ENCODE measurements around the gene PDE3A.
A peak's percentile ranks its signal among the peaks of the same experiment; 100 is the strongest.

The PDE3A gene

DNA sequence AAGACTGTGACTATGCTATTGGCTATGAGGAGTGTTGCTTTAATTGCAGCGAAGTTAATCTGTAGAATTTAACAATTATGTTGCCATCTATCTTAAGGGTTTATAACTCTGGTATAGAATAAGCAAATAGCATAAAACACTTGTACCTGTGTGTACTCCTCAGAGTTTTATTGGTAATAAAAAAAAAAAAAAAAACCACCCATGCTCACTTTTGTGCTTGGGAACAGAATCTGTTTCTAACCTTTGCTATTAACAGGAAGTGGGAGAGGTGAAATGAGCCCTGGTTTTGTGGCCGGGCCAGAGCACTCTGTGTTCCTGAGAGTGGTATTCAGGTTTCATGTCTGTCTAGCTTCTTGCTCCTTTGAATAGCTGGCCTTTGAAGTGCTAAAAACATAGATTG, 53.1 kb downstream of the PDE3A start:
- no peak for DNase-seq (ENCODE audit: low read depth, low spot score)

- DNase-seq (ENCODE audit: low read depth, low spot score) = no peak
These were observed 55.2 kb downstream of the PDE3A start for GRCh38 chr12:20423557-20423956.

DNA sequence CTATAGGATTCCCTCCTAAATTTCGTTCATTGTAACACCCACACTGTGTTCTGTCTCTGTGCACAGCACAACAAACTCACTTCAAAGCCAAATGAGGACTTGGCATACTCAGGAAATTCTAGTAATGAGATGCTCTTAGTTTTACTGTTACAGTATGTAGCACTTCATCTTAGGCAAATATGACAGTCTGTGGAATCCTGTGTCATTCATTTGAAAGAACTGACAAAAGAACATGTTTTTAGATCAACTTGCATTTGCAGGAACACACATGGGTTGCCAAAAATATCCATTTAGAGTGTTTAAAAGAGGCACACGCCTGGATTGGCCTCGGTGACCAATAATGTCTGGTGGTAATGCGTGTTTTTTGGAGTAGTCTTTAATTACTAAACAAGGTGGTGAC, 56.5 kb downstream of the PDE3A start:
- DNase-seq (ENCODE audit: low read depth, low spot score) = no peak

GRCh38 chr12:20426191-20426590, 57.9 kb downstream of the PDE3A start:
- no peak for DNase-seq (ENCODE audit: low read depth, low spot score)

DNA sequence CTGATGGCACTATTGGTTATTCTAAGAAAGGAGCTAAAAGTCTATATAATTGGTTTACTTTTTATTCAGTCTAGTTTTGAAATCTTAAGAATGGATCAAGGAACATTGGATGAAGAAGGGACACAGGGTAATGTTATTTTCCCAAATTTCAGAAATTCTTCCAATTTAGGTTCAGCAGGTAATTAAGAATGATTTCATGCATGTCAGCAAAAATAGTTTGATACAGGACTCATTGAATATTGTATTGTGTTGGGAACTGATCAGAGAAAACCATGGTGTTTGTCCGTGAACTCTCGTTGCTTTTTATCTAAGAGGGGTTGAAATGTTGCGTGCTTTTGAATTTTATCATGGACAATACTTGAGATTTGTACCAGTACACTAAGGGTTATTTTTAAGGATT, 58.6 kb downstream of the PDE3A start:
- DNase-seq (ENCODE audit: low read depth, low spot score) = no peak

DNA sequence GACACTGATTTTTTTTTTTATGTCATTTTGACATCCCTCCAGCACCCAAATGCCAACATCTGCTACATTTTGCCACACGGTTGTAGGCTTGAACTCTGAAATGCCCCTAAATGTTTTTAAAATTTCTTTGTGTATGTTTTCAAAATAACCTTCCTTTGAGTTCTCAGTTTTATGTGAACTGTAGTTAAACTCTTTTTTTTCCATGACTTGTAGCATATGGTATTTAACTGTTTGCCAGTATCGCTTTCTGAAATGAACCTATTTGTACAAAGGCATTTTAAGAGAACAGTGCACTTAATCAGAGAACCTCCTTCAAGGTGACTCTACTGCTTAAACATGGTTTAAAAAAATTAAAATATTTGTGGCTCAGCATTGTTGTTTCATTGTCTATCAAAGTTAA, 61.5 kb downstream of the PDE3A start:
- no peak for DNase-seq (ENCODE audit: low read depth, low spot score)

GRCh38 chr12:20432290-20432689, 64.0 kb downstream of the PDE3A start:
- DNase-seq (ENCODE audit: low read depth, low spot score) = no peak

DNA sequence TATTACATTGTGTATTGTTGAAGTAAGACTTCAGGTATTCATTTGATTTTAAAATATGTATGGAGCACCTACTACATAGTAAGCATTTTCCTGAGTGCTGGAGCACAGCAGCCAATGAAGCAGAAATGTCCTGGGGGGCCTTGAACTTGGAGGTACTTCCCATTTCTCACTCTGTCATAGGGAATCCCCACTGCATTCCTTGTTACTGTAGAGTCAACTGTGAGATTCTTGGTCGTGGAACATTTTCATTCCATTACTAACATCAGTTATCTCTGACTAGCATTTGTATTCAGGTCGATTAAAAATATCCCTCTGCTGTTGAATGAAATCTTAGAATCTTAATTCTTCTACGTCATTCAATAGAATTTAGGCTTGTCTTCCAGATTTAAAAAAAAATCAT, 66.7 kb downstream of the PDE3A start:
- no peak for DNase-seq (ENCODE audit: low read depth, low spot score)

DNA sequence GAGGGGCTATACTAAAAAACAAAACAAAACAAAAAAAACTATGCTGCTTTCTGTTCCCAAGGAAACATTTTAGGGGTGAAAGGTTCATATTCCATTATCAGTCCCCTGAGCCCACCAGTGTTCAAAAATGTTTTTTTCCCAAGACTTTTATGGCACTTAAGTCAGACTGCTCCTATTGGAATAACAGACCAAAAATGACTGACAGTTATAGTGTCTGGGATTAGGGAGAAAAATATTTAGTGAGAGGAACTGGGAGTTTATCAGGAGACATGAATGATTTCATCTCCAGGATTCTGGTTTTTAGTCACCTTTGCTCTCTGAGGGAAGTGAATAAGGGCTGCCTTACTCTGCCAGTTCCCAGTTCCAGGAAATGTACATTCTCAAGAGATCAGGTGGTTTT, 68.0 kb downstream of the PDE3A start:
- no peak for DNase-seq (ENCODE audit: low read depth, low spot score)

DNA sequence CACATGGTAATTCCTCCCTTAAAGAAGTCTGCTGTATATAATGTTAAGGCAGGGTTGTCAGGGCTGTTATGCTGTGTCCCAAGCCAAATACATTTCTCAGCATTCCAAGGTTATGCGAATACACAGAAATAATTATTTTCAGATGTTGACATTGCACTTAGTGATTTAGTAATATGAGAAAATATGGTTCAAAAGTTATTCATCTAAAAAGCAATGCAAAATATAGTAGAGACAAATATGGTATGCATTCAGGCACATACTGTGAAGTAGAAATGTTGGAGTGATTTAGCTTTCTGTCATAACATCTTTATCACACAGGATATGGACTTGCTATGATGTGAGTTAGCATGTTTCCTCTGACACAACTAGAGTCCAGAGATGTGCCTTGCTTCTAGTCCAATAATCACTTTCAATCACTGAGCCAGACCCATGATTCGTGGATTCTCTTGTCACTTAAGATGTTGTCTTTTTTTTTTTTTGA, 70.0 kb downstream of the PDE3A start:
- no peak for DNase-seq (ENCODE audit: low read depth, low spot score)

GRCh38 chr12:20439626-20440025, 71.3 kb downstream of the PDE3A start:
- no peak for DNase-seq (ENCODE audit: low read depth, low spot score)

DNA sequence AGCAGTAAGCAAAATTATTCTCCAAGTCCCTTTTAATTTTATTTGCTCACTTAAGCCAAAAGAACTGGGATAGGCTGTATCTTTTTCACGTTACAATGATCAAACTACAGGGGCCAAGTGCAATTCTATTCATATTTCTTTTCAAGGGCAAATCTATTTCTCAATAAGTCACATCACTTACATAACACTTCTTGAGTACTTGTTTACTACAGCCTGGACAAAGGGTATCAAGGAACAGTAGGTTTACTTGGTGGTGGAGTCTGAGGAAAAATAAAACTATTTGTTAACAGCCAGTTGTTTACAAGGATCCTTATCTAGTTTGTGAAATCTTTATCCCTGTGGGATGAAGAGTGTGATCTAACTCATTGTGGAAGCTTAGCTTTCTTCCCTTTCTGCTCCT, 72.1 kb downstream of the PDE3A start:
- DNase-seq (ENCODE audit: low read depth, low spot score) = no peak

- no peak for DNase-seq (ENCODE audit: low read depth, low spot score)
These were observed 74.0 kb downstream of the PDE3A start for GRCh38 chr12:20442322-20442721.

- no peak for DNase-seq (ENCODE audit: low read depth, low spot score)
These were observed 74.9 kb downstream of the PDE3A start for GRCh38 chr12:20443255-20443654.

GRCh38 chr12:20443792-20444191, 75.5 kb downstream of the PDE3A start:
- DNase-seq (ENCODE audit: low read depth, low spot score) = no peak

GRCh38 chr12:20444595-20445170, 76.3 kb downstream of the PDE3A start:
- DNase-seq (ENCODE audit: low read depth, low spot score) = peak; percentile 26

GRCh38 chr12:20445687-20446086, 77.3 kb downstream of the PDE3A start:
- DNase-seq (ENCODE audit: low read depth, low spot score) = no peak

GRCh38 chr12:20446836-20447235, 78.5 kb downstream of the PDE3A start:
- no peak for DNase-seq (ENCODE audit: low read depth, low spot score)

DNA sequence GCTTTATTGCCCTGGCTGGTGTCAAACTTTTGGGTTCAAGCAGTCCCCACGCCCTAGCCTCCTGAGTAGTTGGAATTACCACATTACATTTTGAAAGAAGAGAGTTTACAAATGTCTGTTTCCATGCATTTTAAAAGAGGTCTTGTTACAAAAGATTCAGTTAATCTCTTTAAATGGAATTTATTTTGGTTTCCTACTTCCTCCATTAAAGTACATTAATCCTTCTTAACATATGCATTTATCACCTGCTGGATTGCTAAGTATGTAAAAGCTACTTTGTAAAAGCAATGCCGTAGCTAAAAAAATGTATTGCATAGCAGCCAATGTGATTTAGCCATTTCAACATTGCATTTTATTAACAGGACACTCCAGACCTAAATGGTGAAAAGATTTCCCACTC, 80.4 kb downstream of the PDE3A start:
- no peak for DNase-seq (ENCODE audit: low read depth, low spot score)

- no peak for DNase-seq (ENCODE audit: low read depth, low spot score)
These were observed 82.3 kb downstream of the PDE3A start for GRCh38 chr12:20450591-20451180.

GRCh38 chr12:20451761-20452160, 83.4 kb downstream of the PDE3A start:
- no peak for DNase-seq (ENCODE audit: low read depth, low spot score)

GRCh38 chr12:20452496-20453010, 84.2 kb downstream of the PDE3A start:
- DNase-seq (ENCODE audit: low read depth, low spot score) = no peak

- no peak for DNase-seq (ENCODE audit: low read depth, low spot score)
These were observed 85.5 kb downstream of the PDE3A start for GRCh38 chr12:20453756-20454310.
